Left lung (tissue), 10 donors: ENCODE results near the gene EHMT1. TPM values are rescaled to one million over a fixed set of nuclear protein-coding genes. Genes with fewer than 3 reads are reported as not detected.

Source experiments
- ATAC-seq: fragments of 200-7000 bp; cut with Tn5 transposase; one replicate; pipeline ENCODE4 v1.9.1; 2020; ENCODE audit warnings: moderate library complexity
- DNase-seq, 4 donors: peaks; one replicate each; pipeline ENCODE4 v3.0.0-alpha.2; 2013 to 2020
- H3K27ac ChIP-seq, 2 donors: fragments of 200-600 bp; sonication (generic) in 1 of 2; one replicate each; pipeline versions ENCODE4 v1.5.0 to v1.8.0; 2020 to 2021
- H3K27me3 ChIP-seq, 2 donors: fragments of 200-600 bp; sonication (generic) in 1 of 2; one replicate each; pipeline versions ENCODE4 v1.5.0 to v1.8.0; 2020 to 2021
- H3K36me3 ChIP-seq, 2 donors: fragments of 200-600 bp; sonication (generic) in 1 of 2; one replicate each; pipeline versions ENCODE4 v1.5.0 to v1.8.0; 2020 to 2021
- H3K4me1 ChIP-seq, 2 donors: fragments of 200-600 bp; one replicate each; pipeline ENCODE4 v1.8.0; 2021
- H3K4me3 ChIP-seq, 2 donors: fragments of 200-600 bp; sonication (generic) in 1 of 2; one replicate each; pipeline versions ENCODE4 v1.5.0 to v1.8.0; 2020 to 2021; ENCODE audit warnings: mild to moderate bottlenecking in 1 of 2
- H3K9me3 ChIP-seq, 2 donors: fragments of 200-600 bp; sonication (generic) in 1 of 2; one replicate each; pipeline versions ENCODE4 v1.5.0 to v1.8.0; 2020 to 2021
- intact Hi-C, 2 donors: fragments of 100-400 bp; cut with DNase I; formaldehyde crosslinking; loops; one replicate each; pipeline versions ENCODE4 v1.11.2 to v1.14.2; 2022
- polyA plus RNA-seq, 6 donors: library from polyadenylated mRNA; unstranded; fragments of 120-200 nt; gene quantifications; one replicate each; pipeline ENCODE4 v1.2.1, GENCODE V29; 2013; ENCODE audit not compliant: insufficient read length in 6 of 6
- total RNA-seq, 2 donors: library from RNA; stranded (reverse); fragmentation: NEBNext Ultra II Directional; extraction: Animal tissue kit (Norgen Biotek cat#: 25700); gene quantifications; one replicate each; pipeline ENCODE4 v1.2.1, GENCODE V29; 2021
- TF ChIP-seq, protein P1 (sequence below), 2 donors: fragments of 200-600 bp; sonication (generic) in 1 of 2; IDR thresholded peaks; one replicate each; pipeline versions ENCODE4 v1.5.0 to v1.8.0; 2021; ENCODE audit warnings: antibody characterized with exemption in 2 of 2
- donor health status: DM: no; HTN: yes; CAD: no.
- donor health status: DM: no; HTN: no; CAD: no.

EHMT1 gene
- total and polyA plus RNA-seq, 8 donors, result 71.5 to 92.7 (median 82.7) TPM

DNA sequence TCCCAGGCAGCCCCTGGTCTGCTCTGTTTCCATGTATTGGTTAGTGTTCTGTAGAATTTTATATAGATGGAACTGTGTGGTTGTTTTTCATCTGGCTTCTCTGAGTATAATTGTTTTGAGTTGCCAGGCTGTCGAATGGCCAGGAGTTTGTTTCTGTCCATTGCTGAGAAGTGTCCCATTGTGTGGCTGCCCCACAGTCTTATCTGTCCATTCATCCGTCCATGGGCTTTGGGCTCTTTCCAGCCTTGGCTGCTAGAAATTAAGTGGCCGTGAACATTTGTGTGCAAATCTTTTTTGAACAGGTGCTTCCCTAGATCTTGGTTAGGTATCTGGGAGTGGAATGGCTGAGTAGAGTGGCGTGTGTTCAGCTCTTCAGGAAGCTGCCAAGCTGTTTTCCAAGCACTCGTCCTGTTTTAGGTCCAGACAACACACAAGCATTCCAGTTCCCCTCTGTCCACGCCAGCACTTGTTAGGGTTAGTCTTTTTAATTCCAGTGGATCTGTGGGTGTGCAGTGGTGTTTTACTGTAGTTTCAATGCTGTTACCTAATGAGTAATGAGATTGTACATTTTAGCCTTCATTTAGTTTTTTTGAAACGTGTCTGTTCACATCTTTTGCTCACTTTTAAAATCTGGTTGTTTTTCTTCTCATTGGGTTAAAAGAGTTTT is 136.6 kb downstream of the EHMT1 start:
- intact Hi-C loops, result no loop called here
- TF ChIP-seq, protein P1, sequence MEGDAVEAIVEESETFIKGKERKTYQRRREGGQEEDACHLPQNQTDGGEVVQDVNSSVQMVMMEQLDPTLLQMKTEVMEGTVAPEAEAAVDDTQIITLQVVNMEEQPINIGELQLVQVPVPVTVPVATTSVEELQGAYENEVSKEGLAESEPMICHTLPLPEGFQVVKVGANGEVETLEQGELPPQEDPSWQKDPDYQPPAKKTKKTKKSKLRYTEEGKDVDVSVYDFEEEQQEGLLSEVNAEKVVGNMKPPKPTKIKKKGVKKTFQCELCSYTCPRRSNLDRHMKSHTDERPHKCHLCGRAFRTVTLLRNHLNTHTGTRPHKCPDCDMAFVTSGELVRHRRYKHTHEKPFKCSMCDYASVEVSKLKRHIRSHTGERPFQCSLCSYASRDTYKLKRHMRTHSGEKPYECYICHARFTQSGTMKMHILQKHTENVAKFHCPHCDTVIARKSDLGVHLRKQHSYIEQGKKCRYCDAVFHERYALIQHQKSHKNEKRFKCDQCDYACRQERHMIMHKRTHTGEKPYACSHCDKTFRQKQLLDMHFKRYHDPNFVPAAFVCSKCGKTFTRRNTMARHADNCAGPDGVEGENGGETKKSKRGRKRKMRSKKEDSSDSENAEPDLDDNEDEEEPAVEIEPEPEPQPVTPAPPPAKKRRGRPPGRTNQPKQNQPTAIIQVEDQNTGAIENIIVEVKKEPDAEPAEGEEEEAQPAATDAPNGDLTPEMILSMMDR (IDR thresholded peaks at IDR 0.05), result no peak
- H3K27me3 ChIP-seq, result no peaks in the 10 kb centered on the region
- H3K4me3 ChIP-seq, result no peak overlapping the region
- ATAC-seq, result no peak
- H3K9me3 ChIP-seq, result peaks cover 0 to 6% of the 10 kb centered on the region in 2 donors
- peaks cover 0 to 91% of the 10 kb centered on the region in 2 donors for H3K36me3 ChIP-seq
- H3K27ac ChIP-seq, result no peak overlapping the region
- no peak for DNase-seq
- no peaks in the 10 kb centered on the region for H3K4me1 ChIP-seq

DNA sequence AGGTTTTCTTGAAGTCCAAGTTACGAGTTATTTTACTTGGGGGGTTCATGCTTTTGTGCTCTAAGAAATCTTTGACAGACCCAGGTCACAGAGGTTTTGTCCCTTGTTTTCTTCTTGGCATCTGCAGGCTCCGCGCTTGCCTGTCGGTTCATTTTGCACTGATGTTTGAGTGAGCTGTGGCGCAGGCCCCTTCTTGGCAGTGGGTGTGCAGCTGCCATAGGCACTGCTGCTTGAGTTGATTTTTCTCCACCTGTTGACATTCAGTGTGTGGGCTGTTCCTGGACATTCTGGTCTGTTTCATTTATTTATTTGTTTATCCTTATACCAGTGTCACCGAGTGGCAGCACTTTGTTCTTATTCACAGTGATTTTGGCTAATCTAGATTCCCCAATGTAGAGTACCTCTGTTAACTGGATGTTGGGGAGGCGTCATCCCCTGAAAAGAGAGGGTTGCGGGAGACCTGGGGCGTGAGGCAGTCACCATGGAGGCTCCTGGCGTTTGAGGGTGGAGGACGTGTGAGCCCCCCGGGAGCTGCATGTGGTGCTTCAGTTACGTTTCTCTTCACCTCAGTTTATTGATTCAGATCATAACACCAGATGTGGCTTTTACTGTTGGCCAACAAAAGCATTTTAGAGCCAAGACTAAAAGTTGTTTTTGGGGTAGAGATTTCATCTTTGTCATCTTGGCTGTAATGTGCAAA is 137.4 kb downstream of the EHMT1 start:
- H3K4me1 ChIP-seq, result no peaks in the 10 kb centered on the region
- H3K4me3 ChIP-seq, result no peak overlapping the region
- intact Hi-C loops, result no loop called here
- H3K36me3 ChIP-seq, result peaks cover 0 to 99% of the 10 kb centered on the region in 2 donors
- no peak for ATAC-seq
- TF ChIP-seq, protein P1 (IDR thresholded peaks at IDR 0.05), result no peak
- DNase-seq, result no peak
- H3K27me3 ChIP-seq, result no peaks in the 10 kb centered on the region
- peaks cover 0 to 6% of the 10 kb centered on the region in 2 donors for H3K9me3 ChIP-seq
- no peak overlapping the region for H3K27ac ChIP-seq

DNA sequence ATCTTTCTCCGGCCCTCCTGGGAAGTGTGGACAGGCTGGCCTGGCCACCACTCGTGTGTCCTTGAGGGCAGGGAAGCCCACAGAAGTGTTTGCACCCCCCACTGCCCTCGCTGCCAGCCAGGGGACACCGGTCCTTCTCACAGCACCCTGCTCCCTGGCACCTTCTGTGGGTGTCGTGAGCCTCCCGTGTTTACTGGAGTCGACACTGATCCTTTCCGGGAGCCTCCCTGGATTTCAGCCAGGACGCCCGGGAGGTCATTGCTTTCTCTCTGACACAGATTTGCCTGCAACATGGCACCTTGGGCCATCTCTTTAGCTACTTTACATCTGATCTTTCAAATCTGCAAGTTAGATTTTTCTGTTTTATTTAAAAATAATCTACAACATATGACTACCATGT is 138.3 kb downstream of the EHMT1 start:
- H3K4me3 ChIP-seq, result no peak overlapping the region
- DNase-seq (no peak), ATAC-seq (no peak)
- TF ChIP-seq, protein P1 (IDR thresholded peaks at IDR 0.05), result no peak
- H3K9me3 ChIP-seq, result peaks cover 0 to 6% of the 10 kb centered on the region in 2 donors
- intact Hi-C loops, result no loop called here
- no peak overlapping the region for H3K27ac ChIP-seq
- H3K4me1 ChIP-seq, result no peaks in the 10 kb centered on the region
- H3K27me3 ChIP-seq, result no peaks in the 10 kb centered on the region
- peaks cover 0 to 95% of the 10 kb centered on the region in 2 donors for H3K36me3 ChIP-seq

DNA sequence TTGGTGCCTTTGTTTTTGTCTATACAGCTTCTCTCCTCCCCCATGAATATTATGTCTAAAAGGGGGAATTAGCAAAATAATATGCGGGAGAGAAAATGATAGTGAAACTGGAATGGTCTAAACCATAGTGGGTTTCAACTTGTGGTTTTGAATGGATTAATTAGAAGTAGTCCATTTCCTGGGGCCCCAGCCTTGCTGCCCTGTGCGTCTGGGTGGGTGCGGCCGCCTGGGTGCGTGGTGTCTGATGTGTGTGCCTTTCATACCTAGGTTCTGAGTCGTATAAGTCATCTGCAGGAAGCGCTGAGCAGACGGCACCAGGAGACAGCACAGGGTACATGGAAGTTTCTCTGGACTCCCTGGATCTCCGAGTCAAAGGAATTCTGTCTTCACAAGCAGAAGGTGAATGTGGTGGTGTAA is 138.8 kb downstream of the EHMT1 start:
- Histone ChIP-seq H3K27me3 (no peaks in the 10 kb centered on the region), H3K36me3 (peaks cover 0 to 95% of the 10 kb centered on the region in 2 donors), H3K9me3 (peaks cover 0 to 6% of the 10 kb centered on the region in 2 donors), H3K27ac (no peak overlapping the region), H3K4me1 (no peaks in the 10 kb centered on the region), H3K4me3 (no peak overlapping the region)
- no peak for ATAC-seq
- intact Hi-C loops, result no loop called here
- TF ChIP-seq, protein P1 (IDR thresholded peaks at IDR 0.05), result no peak
- DNase-seq, result no peak

DNA sequence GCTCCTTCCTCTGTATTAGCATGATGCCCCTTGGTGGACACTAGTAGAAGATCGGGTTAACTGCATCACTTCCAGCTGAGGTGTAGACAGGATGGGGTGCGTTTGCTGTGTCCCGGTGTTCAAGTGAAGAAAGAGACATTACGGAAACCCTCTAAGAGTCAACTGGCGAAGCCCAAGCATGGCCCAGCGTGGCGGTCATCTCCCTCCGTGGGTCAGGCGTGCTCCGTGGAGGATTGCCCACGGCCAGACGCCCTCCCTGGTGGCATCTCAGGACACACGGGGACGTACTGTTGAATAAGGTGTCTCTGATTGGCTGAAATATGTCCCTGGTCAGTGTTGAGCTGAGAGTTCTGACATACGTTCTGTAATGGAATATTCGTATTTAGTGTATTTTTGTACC is 139.3 kb downstream of the EHMT1 start:
- intact Hi-C loops, result no loop called here
- DNase-seq (no peak), ATAC-seq (no peak)
- Histone ChIP-seq H3K27me3 (no peaks in the 10 kb centered on the region), H3K36me3 (peaks cover 0 to 95% of the 10 kb centered on the region in 2 donors), H3K27ac (no peak overlapping the region), H3K9me3 (peaks cover 0 to 6% of the 10 kb centered on the region in 2 donors), H3K4me3 (no peak overlapping the region), H3K4me1 (no peaks in the 10 kb centered on the region)
- TF ChIP-seq, protein P1 (IDR thresholded peaks at IDR 0.05), result no peak
